HT1080 (cell line): ENCODE data around the gene SNCG. TPM values are rescaled to one million over a fixed set of nuclear protein-coding genes. Genes with fewer than 3 reads are reported as not detected.

Experiments
- small RNA-seq: library from RNA; depleted of rRNA; stranded (forward); fragments of <200 nt; gene quantifications from one replicate; pipeline ENCODE3, GENCODE V24; 2014
- total RNA-seq: library from RNA; depleted of rRNA; stranded (reverse); fragments of >200 nt; shearing (Covaris generic); gene quantifications from 2 replicates; pipeline ENCODE4 v1.2.3, GENCODE V29; 2014; rRNA removed

SNCG gene
- total RNA-seq, 1 experiment from 2014 or later, result 7.2 TPM

Small RNA genes lying within 50 kb of the gene (small RNA-seq; reads per million reads assigned to genes)
- not detected for gene BMS1P3

Other genes with a start within 250 kb of the SNCG start
- 21.1 and 26.0 TPM in 2 replicates for gene BMPR1A, start 202.0 kb upstream of the SNCG start, total RNA-seq
- 1.9 and 2.6 TPM in 2 replicates for gene MMRN2, start 984 bp upstream of the SNCG start, total RNA-seq
- 0.77 and 1.2 TPM in 2 replicates for gene ADIRF, start 9.9 kb downstream of the SNCG start, total RNA-seq
- gene FAM25A, start 61.7 kb downstream of the SNCG start, total RNA-seq, result not detected in 2 replicates
- gene GLUD1, start 136.2 kb downstream of the SNCG start, total RNA-seq, result 126 and 132 TPM in 2 replicates
- 36.8 and 40.6 TPM in 2 replicates for gene SHLD2, start 136.6 kb downstream of the SNCG start, total RNA-seq